Measurements from ENCODE around the gene DAPK2. TPM values are rescaled to one million over a fixed set of nuclear protein-coding genes. Genes with fewer than 3 reads are reported as not detected.
"Not testable (repeated sequence)": the region's sequence is repeated elsewhere in the genome, so short reads cannot be mapped to it uniquely, and the experiment has no call there.

The DAPK2 gene
- total and polyA plus RNA-seq, 2 experiments from 2014 or later: 5.8 to 7.5 TPM

DNA sequence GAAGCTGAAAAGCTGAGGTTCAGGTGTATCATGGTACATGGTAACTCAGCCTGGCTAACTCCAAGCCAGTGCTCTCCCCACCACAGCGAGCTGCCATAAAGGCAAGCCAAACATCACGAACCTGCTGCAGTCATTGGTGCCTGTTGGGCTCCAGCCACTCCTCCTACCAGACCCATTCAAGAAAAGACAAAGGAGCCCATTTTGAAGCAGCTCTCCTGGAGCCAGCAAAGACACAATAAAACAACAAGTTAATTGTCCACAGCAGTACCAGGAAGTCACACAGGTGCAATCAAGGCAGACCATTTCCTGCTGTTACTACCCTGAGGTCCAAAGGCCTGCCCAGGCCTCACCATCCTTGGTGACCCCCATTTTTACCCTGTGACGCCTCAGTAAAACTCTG, 77.6 kb downstream of the DAPK2 start:
- Histone ChIP-seq H3K79me2 (ENCODE audit: insufficient read depth) (no peaks in the 10 kb centered on the region), H3K4me1 (ENCODE audit: insufficient read depth) (peaks cover 13% of the 10 kb centered on the region), H3F3A (ENCODE audit: insufficient read depth) (peaks cover 11% of the 10 kb centered on the region), H3K27me3 (replicated peaks; ENCODE audit: insufficient read depth) (no peaks in the 10 kb centered on the region), H4K20me1 (ENCODE audit: insufficient read depth) (no peaks in the 10 kb centered on the region), H3K9me2 (ENCODE audit: insufficient read depth) (no peaks in the 10 kb centered on the region), H3K9me3 (ENCODE audit: low read depth) (no peaks in the 10 kb centered on the region), H3K4me2 (ENCODE audit: unreplicated experiment) (no peak overlapping the region), H3K36me3 (ENCODE audit: low read depth) (no peaks in the 10 kb centered on the region), H3K27ac (no peak overlapping the region), H3K4me3 (no peak overlapping the region), H3K9ac (no peak overlapping the region), H2AFZ (no peak overlapping the region)
- TF ChIP-seq EZH2 (IDR thresholded peaks at IDR 0.05; ENCODE audit: insufficient read depth, poor library complexity, severe bottlenecking) (no peak), EZH2phosphoT487 (IDR thresholded peaks at IDR 0.05; ENCODE audit: insufficient read depth, low read depth) (no peak)
- no peak for DNase-seq
- 96% methylated on average over 3 of the region's 3 CpGs for WGBS, 2 experiments (ENCODE audit: low coverage in 1 of 2, low lambda C conversion rate in 2 of 2, missing lambda C conversion rate in 2 of 2)
- in situ Hi-C loops (cut with MboI): no loop called here

DNA sequence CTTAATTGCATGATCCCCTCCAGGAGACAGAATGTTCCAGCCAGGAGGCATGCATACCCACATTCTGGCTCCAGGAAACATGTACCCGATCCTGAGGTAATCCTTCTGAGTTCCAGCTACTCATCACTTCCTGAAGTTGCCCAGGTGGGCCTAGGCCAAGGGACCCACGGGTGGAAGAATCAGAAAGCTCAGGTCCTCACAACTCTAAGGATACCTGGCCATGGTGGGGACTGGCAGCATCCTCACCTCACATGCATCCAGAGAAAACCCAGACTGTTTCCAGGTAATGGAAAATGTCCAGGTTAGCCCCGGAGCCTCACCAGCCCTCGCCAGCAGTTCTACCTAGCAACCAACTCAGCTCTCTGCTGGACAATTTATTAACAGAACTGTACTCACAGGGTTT, 78.2 kb downstream of the DAPK2 start:
- H3K27ac ChIP-seq: no peak overlapping the region
- no peaks in the 10 kb centered on the region for H3K36me3 ChIP-seq (ENCODE audit: low read depth)
- in situ Hi-C loops (cut with MboI): no loop called here
- no peaks in the 10 kb centered on the region for H3K9me2 ChIP-seq (ENCODE audit: insufficient read depth)
- H2AFZ ChIP-seq: no peak overlapping the region
- H3K27me3 ChIP-seq (replicated peaks; ENCODE audit: insufficient read depth): no peaks in the 10 kb centered on the region
- H3K9me3 ChIP-seq (ENCODE audit: low read depth): no peaks in the 10 kb centered on the region
- H3K4me1 ChIP-seq (ENCODE audit: insufficient read depth): peaks cover 7% of the 10 kb centered on the region
- H4K20me1 ChIP-seq (ENCODE audit: insufficient read depth): no peaks in the 10 kb centered on the region
- peaks cover 5% of the 10 kb centered on the region; the same call in 1 of the 2 replicates for H3F3A ChIP-seq (ENCODE audit: insufficient read depth)
- no peak for DNase-seq
- no peak overlapping the region for H3K9ac ChIP-seq
- no peaks in the 10 kb centered on the region for H3K79me2 ChIP-seq (ENCODE audit: insufficient read depth)
- WGBS, 2 experiments (ENCODE audit: low coverage in 1 of 2, low lambda C conversion rate in 2 of 2, missing lambda C conversion rate in 2 of 2): 71 to 75% methylated on average over 4 of the region's 4 CpGs
- TF ChIP-seq EZH2phosphoT487 (IDR thresholded peaks at IDR 0.05; ENCODE audit: insufficient read depth, low read depth): no peak
- no peak for TF ChIP-seq EZH2 (IDR thresholded peaks at IDR 0.05; ENCODE audit: insufficient read depth, poor library complexity, severe bottlenecking)
- no peak overlapping the region for H3K4me2 ChIP-seq (ENCODE audit: unreplicated experiment)
- no peak overlapping the region for H3K4me3 ChIP-seq

DNA sequence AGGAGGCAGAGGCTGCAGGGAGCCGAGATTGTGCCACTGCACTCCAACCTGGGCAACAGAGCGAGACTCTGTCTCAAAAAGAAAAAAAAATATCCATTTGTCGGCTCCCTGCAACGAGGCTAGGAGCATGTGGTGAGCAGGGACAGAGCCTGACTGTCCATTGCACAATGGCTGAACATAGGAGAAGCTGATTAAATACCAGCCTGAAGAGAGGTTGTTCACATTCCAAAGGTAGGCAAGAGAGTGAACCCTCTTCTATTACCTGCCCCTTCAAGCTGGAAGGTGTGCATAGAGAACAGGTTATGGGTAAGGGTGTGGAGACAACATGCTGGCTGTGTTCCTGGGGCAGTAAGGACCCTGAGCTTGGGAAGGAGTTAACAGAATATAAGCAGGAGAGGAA, 78.7 kb downstream of the DAPK2 start:
- DNase-seq: no peak
- Histone ChIP-seq H3K79me2 (ENCODE audit: insufficient read depth) (no peaks in the 10 kb centered on the region), H3F3A (ENCODE audit: insufficient read depth) (0 out of 2 replicates have a peak, but pooled peaks cover under 1% of the 10 kb centered on the region), H3K27me3 (replicated peaks; ENCODE audit: insufficient read depth) (no peaks in the 10 kb centered on the region), H3K9ac (no peak overlapping the region), H3K9me2 (ENCODE audit: insufficient read depth) (no peaks in the 10 kb centered on the region), H2AFZ (no peak overlapping the region), H3K4me1 (ENCODE audit: insufficient read depth) (peaks cover 2% of the 10 kb centered on the region), H4K20me1 (ENCODE audit: insufficient read depth) (no peaks in the 10 kb centered on the region), H3K27ac (no peak overlapping the region), H3K4me3 (no peak overlapping the region), H3K9me3 (ENCODE audit: low read depth) (no peaks in the 10 kb centered on the region), H3K4me2 (ENCODE audit: unreplicated experiment) (no peak overlapping the region), H3K36me3 (ENCODE audit: low read depth) (no peaks in the 10 kb centered on the region)
- no peak for TF ChIP-seq EZH2phosphoT487 (IDR thresholded peaks at IDR 0.05; ENCODE audit: insufficient read depth, low read depth)
- no peak for TF ChIP-seq EZH2 (IDR thresholded peaks at IDR 0.05; ENCODE audit: insufficient read depth, poor library complexity, severe bottlenecking)
- in situ Hi-C loops (cut with MboI): no loop called here
- 90 to 95% methylated on average over 4 of the region's 4 CpGs for WGBS, 2 experiments (ENCODE audit: low coverage in 1 of 2, low lambda C conversion rate in 2 of 2, missing lambda C conversion rate in 2 of 2)

DNA sequence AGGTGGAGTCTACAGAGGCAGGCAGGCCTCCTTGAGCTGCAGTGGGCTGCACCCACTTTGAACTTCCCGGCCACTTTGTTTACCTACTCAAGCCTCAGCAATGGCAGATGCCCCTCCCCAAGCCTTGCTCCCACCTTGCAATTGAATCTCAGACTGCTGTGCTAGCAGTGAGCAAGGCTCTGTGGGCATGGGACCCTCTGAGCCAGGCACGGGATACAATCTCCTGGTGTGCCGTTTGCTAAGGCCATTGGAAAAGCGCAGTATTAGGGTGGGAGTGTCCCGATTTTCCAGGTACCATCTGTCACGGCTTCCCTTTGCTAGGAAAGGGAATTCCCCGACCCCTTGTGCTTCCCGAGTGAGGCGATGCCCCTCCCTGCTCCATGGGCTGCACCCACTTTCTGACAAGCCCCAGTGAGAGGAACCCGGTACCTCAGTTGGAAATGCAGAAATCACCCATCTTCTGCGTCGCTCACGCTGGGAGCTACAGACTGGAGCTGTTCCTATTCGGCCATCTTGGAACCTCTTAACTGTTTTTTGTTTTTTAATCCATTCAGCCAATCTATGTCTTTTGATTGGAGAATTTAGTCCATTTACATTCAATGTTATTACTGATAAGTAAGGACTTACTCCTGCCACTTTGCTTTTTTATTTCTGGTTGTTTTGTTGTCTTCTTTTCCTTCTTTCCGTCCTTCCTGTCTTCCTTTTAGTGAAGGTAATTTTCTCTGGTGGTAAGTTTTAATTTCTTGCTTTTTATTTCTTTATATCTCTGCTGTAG, 83.2 kb downstream of the DAPK2 start:
- WGBS, 2 experiments (ENCODE audit: low coverage in 1 of 2, low lambda C conversion rate in 2 of 2, missing lambda C conversion rate in 2 of 2): 97% methylated on average over 15 of the region's 15 CpGs
- H4K20me1 ChIP-seq (ENCODE audit: insufficient read depth); H3K27me3 ChIP-seq (replicated peaks; ENCODE audit: insufficient read depth); DNase-seq; H3F3A ChIP-seq (ENCODE audit: insufficient read depth); H3K27ac ChIP-seq; H3K4me1 ChIP-seq (ENCODE audit: insufficient read depth); H3K79me2 ChIP-seq (ENCODE audit: insufficient read depth); H3K4me3 ChIP-seq; H3K9me2 ChIP-seq (ENCODE audit: insufficient read depth); H3K9ac ChIP-seq; H2AFZ ChIP-seq; H3K4me2 ChIP-seq (ENCODE audit: unreplicated experiment); H3K36me3 ChIP-seq (ENCODE audit: low read depth); H3K9me3 ChIP-seq (ENCODE audit: low read depth); in situ Hi-C loops (cut with MboI): not testable (repeated sequence)

Data from GM23248 (cell line).